Measurements from ENCODE around the gene ATG4C. TPM values are rescaled to one million over a fixed set of nuclear protein-coding genes. Genes with fewer than 3 reads are reported as not detected.
"Not testable (repeated sequence)": the region's sequence is repeated elsewhere in the genome, so short reads cannot be mapped to it uniquely, and the experiment has no call there.

The ATG4C gene
- total and polyA plus RNA-seq, 7 experiments from 2014 or later: 6.8 to 20.1 (median 13.2) TPM

DNA sequence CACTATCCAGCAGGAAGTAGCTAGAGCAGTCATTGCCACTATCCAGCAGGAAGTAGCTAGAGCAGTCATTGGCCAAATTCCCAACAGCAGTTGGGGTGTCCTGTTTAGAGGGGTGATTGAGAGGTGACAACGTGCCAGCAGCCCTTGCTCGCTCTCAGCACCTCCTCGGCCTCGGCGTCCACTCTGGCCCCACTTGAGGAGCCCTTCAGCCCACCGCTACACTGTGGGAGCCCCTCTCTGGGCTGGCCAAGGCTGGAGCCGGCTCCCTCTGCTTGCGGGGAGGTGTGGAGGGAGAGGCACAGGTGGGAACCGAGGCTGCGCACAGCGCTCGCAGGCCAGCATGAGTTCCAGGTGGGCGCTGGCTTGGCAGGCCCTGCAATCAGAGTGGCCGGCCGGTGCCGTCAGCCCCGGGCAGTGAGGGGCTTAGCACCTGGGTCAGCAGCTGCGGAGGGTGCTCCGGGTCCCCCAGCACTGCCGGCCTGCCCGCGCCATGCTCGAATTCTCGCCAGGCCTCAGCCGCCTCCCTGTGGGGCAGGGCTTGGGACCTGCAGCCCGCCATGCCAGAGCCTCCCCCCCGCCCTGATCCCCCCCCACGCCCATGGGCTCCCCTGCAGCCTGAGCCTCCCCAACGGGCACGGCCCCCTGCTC lies 22.6 kb upstream of the ATG4C start:
- H3K4me1 ChIP-seq (ENCODE audit: control insufficient read depth in 2 of 2, insufficient read depth in 2 of 2, low read length in 2 of 2); CTCF ChIA-PET; H3K36me3 Mint-ChIP-seq; H3K27ac ChIP-seq (ENCODE audit: low read depth, low read length); DNase-seq; H3K4me1 Mint-ChIP-seq; H3K9me3 Mint-ChIP-seq; H3K27me3 ChIP-seq (ENCODE audit: control insufficient read depth in 2 of 2, insufficient read depth in 2 of 2, low read length in 2 of 2); H3K36me3 ChIP-seq (ENCODE audit: control insufficient read depth in 2 of 3, insufficient read depth in 3 of 3, low read length in 3 of 3); ATAC-seq; H3K9me3 ChIP-seq (ENCODE audit: control insufficient read depth in 2 of 3, low read length in 3 of 3); H3K4me3 Mint-ChIP-seq; intact Hi-C loops (cut with micrococcal nuclease); H3K4me3 ChIP-seq (ENCODE audit: low read length); H3K27ac Mint-ChIP-seq; POLR2A ChIA-PET: not testable (repeated sequence)
- H3K27me3 Mint-ChIP-seq: peaks cover under 1 to 14% (median 5%) of the 10 kb centered on the region in 5 donors

DNA sequence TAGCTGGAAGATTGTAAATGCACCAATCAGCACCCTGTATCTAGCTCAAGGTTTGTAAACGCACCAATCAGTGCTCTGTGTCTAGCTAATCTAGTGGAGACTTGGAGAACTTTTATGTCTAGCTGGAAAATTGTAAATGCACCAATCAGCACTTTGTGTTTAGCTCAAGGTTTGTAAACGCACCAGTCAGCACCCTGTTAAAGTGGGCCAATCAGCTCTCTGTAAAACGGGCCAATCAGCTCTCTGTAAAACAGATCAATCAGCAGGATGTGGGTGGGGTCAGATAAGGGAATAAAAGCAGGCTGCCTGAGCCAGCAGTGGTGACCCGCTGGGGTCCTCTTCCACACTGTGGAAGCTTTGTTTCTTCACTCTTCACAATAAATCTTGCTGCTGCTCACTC lies 21.9 kb upstream of the ATG4C start:
- H3K9me3 Mint-ChIP-seq; H3K27ac ChIP-seq (ENCODE audit: low read depth, low read length); H3K4me1 Mint-ChIP-seq; H3K9me3 ChIP-seq (ENCODE audit: control insufficient read depth in 2 of 3, low read length in 3 of 3); ATAC-seq; DNase-seq; H3K27ac Mint-ChIP-seq; CTCF ChIA-PET; H3K4me3 Mint-ChIP-seq; intact Hi-C loops (cut with micrococcal nuclease); H3K36me3 ChIP-seq (ENCODE audit: control insufficient read depth in 2 of 3, insufficient read depth in 3 of 3, low read length in 3 of 3); H3K4me1 ChIP-seq (ENCODE audit: control insufficient read depth in 2 of 2, insufficient read depth in 2 of 2, low read length in 2 of 2); POLR2A ChIA-PET; H3K36me3 Mint-ChIP-seq; H3K4me3 ChIP-seq (ENCODE audit: low read length); H3K27me3 ChIP-seq (ENCODE audit: control insufficient read depth in 2 of 2, insufficient read depth in 2 of 2, low read length in 2 of 2): not testable (repeated sequence)
- H3K27me3 Mint-ChIP-seq: peaks cover 0 to 14% (median 5%) of the 10 kb centered on the region in 5 donors

DNA sequence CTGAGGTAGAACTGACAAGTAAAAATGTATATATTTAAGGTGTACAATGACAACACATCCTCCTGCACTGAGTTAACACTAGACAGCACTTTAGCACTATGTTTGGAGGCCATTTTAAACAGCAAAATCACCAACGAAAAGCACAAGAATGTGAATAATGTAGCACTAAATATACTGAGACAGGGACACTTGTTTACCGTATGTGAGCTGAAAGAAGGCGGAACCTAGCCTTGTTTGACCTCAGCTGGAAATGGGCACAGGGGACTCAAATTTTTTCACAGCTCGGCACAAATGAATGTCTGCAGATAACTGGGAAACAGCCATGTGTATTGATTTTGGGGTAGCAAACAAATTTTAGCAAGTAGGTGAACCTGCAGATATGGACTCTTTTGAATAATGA lies 18.0 kb upstream of the ATG4C start:
- no peaks in the 10 kb centered on the region for H3K36me3 ChIP-seq (ENCODE audit: control insufficient read depth in 2 of 3, insufficient read depth in 3 of 3, low read length in 3 of 3)
- no peaks in the 10 kb centered on the region for H3K36me3 Mint-ChIP-seq
- no peaks in the 10 kb centered on the region for H3K4me1 ChIP-seq (ENCODE audit: control insufficient read depth in 2 of 2, insufficient read depth in 2 of 2, low read length in 2 of 2)
- H3K4me1 Mint-ChIP-seq: no peaks in the 10 kb centered on the region
- no peak overlapping the region for H3K4me3 ChIP-seq (ENCODE audit: low read length)
- POLR2A ChIA-PET: no interaction called here
- no peak overlapping the region for H3K4me3 Mint-ChIP-seq
- peaks cover 0 to 6% (median 0%) of the 10 kb centered on the region in 11 donors for H3K9me3 Mint-ChIP-seq
- H3K27ac ChIP-seq (ENCODE audit: low read depth, low read length): no peak overlapping the region
- intact Hi-C loops (cut with micrococcal nuclease): no loop called here
- CTCF ChIA-PET: interaction anchor here (0.7 kb wide), 1 partner anchor 423 kb away, joined by 4 read pairs; no protein-coding TSS in a partner anchor
- H3K27me3 ChIP-seq (ENCODE audit: control insufficient read depth in 2 of 2, insufficient read depth in 2 of 2, low read length in 2 of 2): no peaks in the 10 kb centered on the region
- ATAC-seq (no peak), DNase-seq (no peak)
- H3K27me3 Mint-ChIP-seq: peaks cover 0 to 17% (median 5%) of the 10 kb centered on the region in 5 donors
- no peak overlapping the region for H3K27ac Mint-ChIP-seq
- H3K9me3 ChIP-seq (ENCODE audit: control insufficient read depth in 2 of 3, low read length in 3 of 3): no peaks in the 10 kb centered on the region

DNA sequence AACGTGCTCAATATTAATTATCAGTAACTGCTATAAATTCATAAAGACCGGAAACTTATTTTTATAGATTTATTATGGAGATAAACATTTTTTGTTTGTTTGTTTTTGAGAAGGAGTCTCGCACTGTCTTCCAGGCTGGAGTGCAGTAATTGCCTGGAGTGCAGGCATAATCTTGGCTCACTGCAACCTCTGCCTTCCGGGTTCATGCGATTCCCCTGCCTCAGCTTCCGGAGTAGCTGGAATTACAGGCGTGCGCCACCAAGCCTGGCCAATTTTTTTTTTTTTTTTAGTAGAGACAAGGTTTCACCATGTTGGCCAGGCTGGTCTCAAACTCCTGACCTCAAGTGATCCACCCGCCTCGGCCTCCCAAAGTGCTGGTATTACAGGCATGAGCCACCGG lies 15.4 kb upstream of the ATG4C start:
- H3K27ac Mint-ChIP-seq; H3K4me3 Mint-ChIP-seq; H3K4me1 ChIP-seq (ENCODE audit: control insufficient read depth in 2 of 2, insufficient read depth in 2 of 2, low read length in 2 of 2); H3K27ac ChIP-seq (ENCODE audit: low read depth, low read length); H3K4me3 ChIP-seq (ENCODE audit: low read length); CTCF ChIA-PET; intact Hi-C loops (cut with micrococcal nuclease); DNase-seq; H3K4me1 Mint-ChIP-seq; H3K9me3 ChIP-seq (ENCODE audit: control insufficient read depth in 2 of 3, low read length in 3 of 3); H3K36me3 ChIP-seq (ENCODE audit: control insufficient read depth in 2 of 3, insufficient read depth in 3 of 3, low read length in 3 of 3); ATAC-seq; H3K27me3 ChIP-seq (ENCODE audit: control insufficient read depth in 2 of 2, insufficient read depth in 2 of 2, low read length in 2 of 2): not testable (repeated sequence)
- H3K9me3 Mint-ChIP-seq: peaks cover 0 to 23% (median 13%) of the 10 kb centered on the region in 11 donors
- POLR2A ChIA-PET: interaction anchor here (0.7 kb wide), 1 partner anchor 229 kb away, joined by 3 read pairs; no protein-coding TSS in a partner anchor
- peaks cover 5 to 15% (median 10%) of the 10 kb centered on the region in 5 donors for H3K27me3 Mint-ChIP-seq
- peaks cover 0 to 10% (median 3%) of the 10 kb centered on the region in 5 donors for H3K36me3 Mint-ChIP-seq

DNA sequence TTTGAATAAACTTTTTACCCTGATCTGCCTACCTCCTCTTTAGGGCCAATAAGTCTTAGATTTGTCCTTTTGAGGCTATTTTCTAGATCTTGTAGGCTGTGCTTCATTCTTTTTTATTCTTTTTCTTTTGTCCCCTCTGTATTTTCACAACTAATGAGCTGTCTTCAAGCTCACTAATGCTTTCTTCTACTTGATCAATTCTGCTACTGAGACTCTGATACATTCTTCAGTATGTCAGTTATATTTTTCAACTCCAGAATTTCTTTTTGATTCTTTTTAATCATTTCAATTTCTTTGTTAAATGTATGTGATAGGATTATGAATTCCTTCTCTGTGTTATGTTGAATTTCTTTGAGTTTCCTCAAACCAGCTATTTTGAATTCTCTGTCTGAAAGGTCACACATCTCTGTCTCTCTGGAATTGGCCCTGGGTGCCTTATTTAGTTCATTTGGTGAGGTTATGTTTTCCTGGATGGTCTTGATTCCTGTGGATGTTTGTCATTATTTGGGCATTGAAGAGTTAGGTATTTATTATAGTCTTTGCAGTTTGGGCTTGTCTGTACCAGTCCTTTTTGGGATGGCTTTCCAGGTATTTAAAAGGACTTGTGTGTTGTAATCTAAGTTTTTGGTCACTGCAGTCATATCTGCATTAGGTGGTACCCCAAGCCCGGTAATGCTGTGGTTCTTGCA lies 11.2 kb upstream of the ATG4C start:
- Mint-ChIP-seq H3K4me3 (no peak overlapping the region), H3K36me3 (peaks cover 0 to 16% (median 7%) of the 10 kb centered on the region in 5 donors), H3K9me3 (peaks cover 0 to 33% (median 17%) of the 10 kb centered on the region in 11 donors), H3K27ac (no peak overlapping the region), H3K4me1 (no peaks in the 10 kb centered on the region), H3K27me3 (peaks cover 4 to 16% (median 16%) of the 10 kb centered on the region in 5 donors)
- ATAC-seq: no peak
- Histone ChIP-seq H3K9me3 (ENCODE audit: control insufficient read depth in 2 of 3, low read length in 3 of 3) (no peaks in the 10 kb centered on the region), H3K27me3 (ENCODE audit: control insufficient read depth in 2 of 2, insufficient read depth in 2 of 2, low read length in 2 of 2) (no peaks in the 10 kb centered on the region), H3K4me1 (ENCODE audit: control insufficient read depth in 2 of 2, insufficient read depth in 2 of 2, low read length in 2 of 2) (no peaks in the 10 kb centered on the region), H3K4me3 (ENCODE audit: low read length) (no peak overlapping the region), H3K36me3 (ENCODE audit: control insufficient read depth in 2 of 3, insufficient read depth in 3 of 3, low read length in 3 of 3) (no peaks in the 10 kb centered on the region), H3K27ac (ENCODE audit: low read depth, low read length) (no peak overlapping the region)
- ChIA-PET CTCF (interaction anchor here (0.6 kb wide), 1 partner anchor 23 kb away, joined by 3 read pairs; no protein-coding TSS in a partner anchor), POLR2A (no interaction called here)
- DNase-seq: no peak
- intact Hi-C loops (cut with micrococcal nuclease): no loop called here

DNA sequence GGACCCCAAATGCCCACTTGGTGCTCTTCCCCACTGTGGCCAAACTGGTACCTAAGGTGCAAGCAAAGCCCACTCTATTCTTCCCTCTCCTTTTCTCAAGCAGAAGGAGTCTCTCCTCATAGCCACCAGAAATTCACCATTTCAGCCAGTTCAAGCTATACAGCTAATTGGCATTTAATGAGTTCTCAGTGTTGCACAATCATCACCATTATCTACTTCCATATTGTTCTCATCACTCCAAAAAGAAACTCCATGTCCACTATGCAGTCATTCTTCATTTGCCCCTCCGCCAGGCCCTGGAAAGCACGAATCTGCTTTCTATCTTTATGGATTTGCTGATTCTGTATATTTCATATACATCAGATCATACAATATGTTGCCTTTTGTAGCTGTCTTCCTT lies 9.9 kb upstream of the ATG4C start:
- no peak overlapping the region for H3K27ac ChIP-seq (ENCODE audit: low read depth, low read length)
- DNase-seq: no peak
- CTCF ChIA-PET: no interaction called here

More for the DNA sequence above, 9.9 kb upstream of the ATG4C start:
- H3K36me3 Mint-ChIP-seq: peaks cover 0 to 16% (median 7%) of the 10 kb centered on the region in 5 donors
- no peaks in the 10 kb centered on the region for H3K4me1 Mint-ChIP-seq
- POLR2A ChIA-PET: no interaction called here
- no peak for ATAC-seq
- no peak overlapping the region for H3K4me3 Mint-ChIP-seq
- Histone ChIP-seq H3K36me3 (ENCODE audit: control insufficient read depth in 2 of 3, insufficient read depth in 3 of 3, low read length in 3 of 3) (no peaks in the 10 kb centered on the region), H3K4me3 (ENCODE audit: low read length) (no peak overlapping the region), H3K4me1 (ENCODE audit: control insufficient read depth in 2 of 2, insufficient read depth in 2 of 2, low read length in 2 of 2) (no peaks in the 10 kb centered on the region), H3K9me3 (ENCODE audit: control insufficient read depth in 2 of 3, low read length in 3 of 3) (no peaks in the 10 kb centered on the region), H3K27me3 (ENCODE audit: control insufficient read depth in 2 of 2, insufficient read depth in 2 of 2, low read length in 2 of 2) (no peaks in the 10 kb centered on the region)
- no peak overlapping the region for H3K27ac Mint-ChIP-seq
- H3K9me3 Mint-ChIP-seq: peaks cover 0 to 33% (median 17%) of the 10 kb centered on the region in 11 donors
- peaks cover 4 to 23% (median 16%) of the 10 kb centered on the region in 5 donors for H3K27me3 Mint-ChIP-seq
- intact Hi-C loops (cut with micrococcal nuclease): no loop called here

Data from naive thymus-derived CD4-positive, alpha-beta T cell (primary cell).